ENCODE results near the gene PRKCD. TPM values are rescaled to one million over a fixed set of nuclear protein-coding genes. Genes with fewer than 3 reads are reported as not detected.
A peak's percentile ranks its signal among the peaks of the same experiment; 100 is the strongest.

PRKCD gene
- polyA plus RNA-seq, 3 donors = 123 to 329 (median 158) TPM

GRCh38 chr3:53229606-53230005, 68.6 kb downstream of the PRKCD start:
- TF ChIP-seq CTCF (IDR thresholded peaks at IDR 0.05) = no peak
- H3K27ac Mint-ChIP-seq = peak overlapping the region in 2 of 7 donors; percentile 26 to 33

GRCh38 chr3:53230041-53230621, 69.1 kb downstream of the PRKCD start:
- Mint-ChIP-seq H3K36me3 (peaks cover 93 to 100% of the 10 kb centered on the region in 2 donors), H3K27me3 (ENCODE audit: low read depth in 3 of 3) (no peaks in the 10 kb centered on the region), H3K4me3 (no peak overlapping the region), H3K9me3 (peaks cover 0 to 2% (median 0%) of the 10 kb centered on the region in 7 donors), H3K27ac (peak overlapping the region in 4 of 7 donors; percentile 16 to 83 (median 49)), H3K4me1 (peaks cover 17% of the 10 kb centered on the region)
- peaks cover 9 to 20% of the 10 kb centered on the region in 2 donors for H3K4me1 ChIP-seq (ENCODE audit: control insufficient read depth in 1 of 2, insufficient read depth in 2 of 2, low read length in 2 of 2)
- peaks cover 75% of the 10 kb centered on the region for H3K79me2 ChIP-seq (ENCODE audit: insufficient read depth, low read length)
- no peak overlapping the region for H3K4me2 ChIP-seq (replicated peaks; ENCODE audit: extremely low read depth, low read length, poor library complexity, severe bottlenecking)
- 95% methylated on average over 12 of the region's 16 CpGs for WGBS (ENCODE audit: insufficient coverage)
- H3K36me3 ChIP-seq (replicated peaks in 1 of 2; ENCODE audit: control insufficient read depth in 1 of 2, insufficient read depth in 2 of 2, low read length in 2 of 2) = peaks cover 100% of the 10 kb centered on the region in 2 donors
- no peak for TF ChIP-seq CTCF (IDR thresholded peaks at IDR 0.05)
- DNase-seq = no peak
- H4K20me1 ChIP-seq (ENCODE audit: insufficient read depth, low read length) = peaks cover 99% of the 10 kb centered on the region
- H3K9me3 ChIP-seq (replicated peaks in 1 of 2; ENCODE audit: control insufficient read depth in 1 of 2, insufficient read depth in 1 of 2, low read length in 2 of 2) = no peaks in the 10 kb centered on the region
- no peaks in the 10 kb centered on the region for H3K27me3 ChIP-seq (ENCODE audit: control insufficient read depth in 2 of 2, insufficient read depth in 2 of 2, low read length in 2 of 2)
- H3K9ac ChIP-seq (ENCODE audit: insufficient read depth, low read length, poor library complexity, severe bottlenecking) = no peak overlapping the region
- no peak overlapping the region for H2AFZ ChIP-seq (ENCODE audit: insufficient read depth, low read depth, low read length, poor library complexity, severe bottlenecking)
- intact Hi-C loops (cut with micrococcal nuclease) = no loop called here
- H3K4me3 ChIP-seq (replicated peaks in 1 of 3; ENCODE audit: low read depth in 2 of 3, low read length in 3 of 3) = no peak overlapping the region
- peak overlapping the region in 1 of 2 donors; percentile 18 for H3K27ac ChIP-seq (ENCODE audit: low read depth in 1 of 2, low read length in 2 of 2)

More at GRCh38 chr3:53229606-53230005, 68.6 kb downstream of the PRKCD start:
- no peak for DNase-seq
- Histone ChIP-seq H3K27me3 (ENCODE audit: control insufficient read depth in 2 of 2, insufficient read depth in 2 of 2, low read length in 2 of 2) (no peaks in the 10 kb centered on the region), H3K36me3 (replicated peaks in 1 of 2; ENCODE audit: control insufficient read depth in 1 of 2, insufficient read depth in 2 of 2, low read length in 2 of 2) (peaks cover 100% of the 10 kb centered on the region in 2 donors), H3K4me2 (replicated peaks; ENCODE audit: extremely low read depth, low read length, poor library complexity, severe bottlenecking) (no peak overlapping the region), H3K4me1 (ENCODE audit: control insufficient read depth in 1 of 2, insufficient read depth in 2 of 2, low read length in 2 of 2) (peaks cover 9 to 18% of the 10 kb centered on the region in 2 donors), H2AFZ (ENCODE audit: insufficient read depth, low read depth, low read length, poor library complexity, severe bottlenecking) (no peak overlapping the region), H3K9me3 (replicated peaks in 1 of 2; ENCODE audit: control insufficient read depth in 1 of 2, insufficient read depth in 1 of 2, low read length in 2 of 2) (no peaks in the 10 kb centered on the region), H4K20me1 (ENCODE audit: insufficient read depth, low read length) (peaks cover 100% of the 10 kb centered on the region), H3K79me2 (ENCODE audit: insufficient read depth, low read length) (peaks cover 71% of the 10 kb centered on the region), H3K27ac (ENCODE audit: low read depth in 1 of 2, low read length in 2 of 2) (peak overlapping the region in 1 of 2 donors; percentile 18), H3K4me3 (replicated peaks in 1 of 3; ENCODE audit: low read depth in 2 of 3, low read length in 3 of 3) (no peak overlapping the region), H3K9ac (ENCODE audit: insufficient read depth, low read length, poor library complexity, severe bottlenecking) (no peak overlapping the region)
- H3K27me3 Mint-ChIP-seq (ENCODE audit: low read depth in 3 of 3) = no peaks in the 10 kb centered on the region
- intact Hi-C loops (cut with micrococcal nuclease) = no loop called here
- peaks cover 14% of the 10 kb centered on the region for H3K4me1 Mint-ChIP-seq
- H3K9me3 Mint-ChIP-seq = peaks cover 0 to 2% (median 0%) of the 10 kb centered on the region in 7 donors
- H3K4me3 Mint-ChIP-seq = no peak overlapping the region
- WGBS (ENCODE audit: insufficient coverage) = 100% methylated on average over 2 of the region's 2 CpGs
- H3K36me3 Mint-ChIP-seq = peaks cover 94 to 100% of the 10 kb centered on the region in 2 donors
